K562 (cell line): ENCODE measurements around the gene FAM24A. TPM values are rescaled to one million over a fixed set of nuclear protein-coding genes. Genes with fewer than 3 reads are reported as not detected.

Experiments used
- ATAC-seq: fragments of 200-7000 bp; cut with Tn5 transposase; 3 replicates; pipeline ENCODE4 v1.9.1; 2020; ENCODE audit warnings: moderate library complexity
- BruUV-seq: library from RNA; stranded (reverse); fragments of 400-500 nt; replicated peaks from 2 replicates; lab custom pipeline; 2021; lab: Mats Ljungman, UMichigan
- CTCF ChIA-PET: fragments of 300-600 bp; formaldehyde crosslinking; extraction: SDS; loops from one replicate; lab custom pipeline; 2021; ENCODE audit warnings: low intra/inter-chr PET ratio; lab: Yijun Ruan, JAX
- POLR2A ChIA-PET: fragments of 300-600, 350-650 bp; sonication (Branson Sonifier 250); formaldehyde crosslinking; extraction: SDS; loops from one replicate; lab custom pipeline; 2021; ENCODE audit warnings: antibody characterized with exemption, inconsistent platforms; lab: Yijun Ruan, JAX
- DNase-seq, 4 experiments: peaks; one replicate each; pipeline versions ENCODE4 v3.0.0 to v3.0.0-alpha.2; 2011 to 2018; ENCODE audit warnings: low spot score in 3 of 4, mixed read lengths in 3 of 4; ENCODE audit errors: extremely low read depth in 1 of 4
- FAIRE-seq: peaks from 2 replicates; lab custom pipeline; 2011; peaks lifted over from hg19 to GRCh38; lab: Jason Lieb, UNC
- H2AFZ ChIP-seq: 2 replicates; pipeline ENCODE4 v1.6.0; 2011; ENCODE audit warnings: low read depth, low read length, control low read depth, inconsistent platforms
- H3K27ac ChIP-seq: fragments of 200-600 bp; 3 replicates; pipeline ENCODE4 v1.8.0; 2011; ENCODE audit warnings: low read depth, mild to moderate bottlenecking, control low read depth, inconsistent platforms, low read length, moderate library complexity, mixed read lengths; ENCODE audit errors: extremely low read depth
- H3K27me3 ChIP-seq, 2 experiments: fragments of 300-600 bp in 1 of 2; 2 replicates in 1 of 2; 3 replicates in 1 of 2; pipeline versions ENCODE4 v1.6.0 to v1.8.0; 2011; ENCODE audit warnings: inconsistent platforms in 2 of 2, low read length in 2 of 2, mild to moderate bottlenecking in 1 of 2, mixed read lengths in 1 of 2, moderate library complexity in 1 of 2; ENCODE audit not compliant: control insufficient read depth in 2 of 2, insufficient read depth in 2 of 2
- H3K36me3 ChIP-seq: fragments of 300-600 bp; 3 replicates; pipeline ENCODE4 v1.8.0; 2011; ENCODE audit warnings: mild to moderate bottlenecking, low read length, inconsistent platforms; ENCODE audit not compliant: control insufficient read depth, insufficient read depth
- H3K4me1 ChIP-seq, 2 experiments: fragments of 200-600 bp in 1 of 2; replicated peaks in 1 of 2; 2 replicates in 1 of 2; 3 replicates in 1 of 2; pipeline versions ENCODE4 v1.5.1 to v1.8.0; 2011; ENCODE audit warnings: inconsistent platforms in 2 of 2, low read length in 2 of 2, mild to moderate bottlenecking in 1 of 2, mixed read lengths in 1 of 2, moderate library complexity in 1 of 2; ENCODE audit not compliant: control insufficient read depth in 2 of 2, insufficient read depth in 2 of 2
- H3K4me2 ChIP-seq: 2 replicates; pipeline ENCODE4 v1.6.1; 2011; ENCODE audit warnings: low read length, control low read depth, inconsistent platforms, mixed read lengths; ENCODE audit not compliant: insufficient read depth
- H3K4me3 ChIP-seq: fragments of 200-600 bp; sonication (generic), shearing (Covaris generic); 2 replicates; pipeline ENCODE4 v1.5.1; 2016; ENCODE audit warnings: control low read depth, inconsistent platforms
- H3K79me2 ChIP-seq: fragments of 200-600 bp; 3 replicates; pipeline ENCODE4 v1.8.0; 2011; ENCODE audit warnings: low read length, inconsistent platforms; ENCODE audit not compliant: control insufficient read depth, insufficient read depth
- H3K9ac ChIP-seq, 2 experiments: 2 replicates each; pipeline versions ENCODE4 v1.6.0 to v1.6.1; 2011; ENCODE audit warnings: low read depth in 2 of 2, low read length in 2 of 2, control low read depth in 1 of 2, inconsistent platforms in 1 of 2, mild to moderate bottlenecking in 1 of 2, mixed read lengths in 1 of 2; ENCODE audit not compliant: insufficient read depth in 1 of 2
- H3K9me1 ChIP-seq: one replicate; pipeline ENCODE4 v1.6.0; 2011; ENCODE audit warnings: inconsistent platforms, mild to moderate bottlenecking, low read length, moderate library complexity; ENCODE audit not compliant: control insufficient read depth, insufficient read depth
- H3K9me3 ChIP-seq: replicated peaks from 2 replicates; pipeline ENCODE4 v1.5.1; 2011; ENCODE audit warnings: low read depth, low read length, inconsistent platforms; ENCODE audit not compliant: control insufficient read depth, insufficient read depth
- H4K20me1 ChIP-seq: replicated peaks from 2 replicates; pipeline ENCODE4 v1.6.1; 2011; ENCODE audit warnings: low read length, inconsistent platforms, mixed read lengths; ENCODE audit not compliant: control insufficient read depth, insufficient read depth
- ARID3A ChIP-seq: IDR thresholded peaks from 2 replicates; pipeline ENCODE4 v1.6.1; 2012; ENCODE audit warnings: low read depth, low read length, improper control_type of control experiment, borderline replicate concordance
- ATF2 ChIP-seq: sonication (generic); formaldehyde crosslinking; IDR thresholded peaks from 2 replicates; pipeline ENCODE4 v1.8.1; 2022; ENCODE audit warnings: missing genetic modification reagents
- ATF7 ChIP-seq: fragments of 450-650 bp; IDR thresholded peaks from 2 replicates; pipeline ENCODE4 v1.7.1; 2014; ENCODE audit warnings: mild to moderate bottlenecking, moderate library complexity
- CHCHD3 ChIP-seq: fragments of 250-450 bp; sonication (Bioruptor Pico); IDR thresholded peaks from 2 replicates; pipeline ENCODE4 v2.1.2; 2022; ENCODE audit warnings: mild to moderate bottlenecking
- DIDO1 ChIP-seq: fragments of 450-650 bp; IDR thresholded peaks from 2 replicates; pipeline ENCODE4 v1.6.1; 2016; ENCODE audit warnings: low read depth, missing biosample characterization, missing genetic modification characterization
- DNMT1 ChIP-seq: fragments of 450-650 bp; IDR thresholded peaks from 2 replicates; pipeline ENCODE4 v1.6.1; 2016; ENCODE audit warnings: antibody characterized with exemption, mild to moderate bottlenecking
- DPF2 ChIP-seq: fragments of 450-650 bp; IDR thresholded peaks from 2 replicates; pipeline ENCODE4 v1.6.1; 2016
- HDAC6 ChIP-seq: IDR thresholded peaks from 2 replicates; pipeline ENCODE4 v1.6.1; 2012; ENCODE audit warnings: low read depth, mild to moderate bottlenecking, control low read depth, inconsistent platforms, low read length, moderate library complexity
- MTA1 ChIP-seq: fragments of 450-650 bp; IDR thresholded peaks from 2 replicates; pipeline ENCODE4 v1.6.1; 2017; ENCODE audit warnings: borderline replicate concordance
- NBN ChIP-seq: fragments of 450-650 bp; IDR thresholded peaks from 2 replicates; pipeline ENCODE4 v1.6.1; 2016; ENCODE audit warnings: low read depth, mild to moderate bottlenecking
- NEUROD1 ChIP-seq: fragments of 150-350 bp; IDR thresholded peaks from 2 replicates; pipeline ENCODE4 v1.6.1; 2014; ENCODE audit warnings: borderline replicate concordance, low read length, low read depth; ENCODE audit not compliant: partially characterized antibody
- RBM25 ChIP-seq: fragments of 200-400 bp; formaldehyde crosslinking; IDR thresholded peaks from 2 replicates; pipeline ENCODE4 v1.6.1; 2018; ENCODE audit warnings: low read length, low read depth, moderate library complexity; ENCODE audit not compliant: severe bottlenecking
- SIRT6 ChIP-seq: IDR thresholded peaks from one replicate; pipeline ENCODE4 v1.6.1; 2012; ENCODE audit warnings: low read depth, mild to moderate bottlenecking, control low read depth, inconsistent platforms, low read length, moderate library complexity
- THAP12 ChIP-seq: fragments of 250-450 bp; sonication (Bioruptor Pico); IDR thresholded peaks from 2 replicates; pipeline ENCODE4 v1.9.0; 2021; ENCODE audit warnings: mild to moderate bottlenecking, inconsistent platforms
- YY1 ChIP-seq, 3 experiments: IDR thresholded peaks; 2 replicates each; pipeline ENCODE4 v1.6.1; 2011; ENCODE audit warnings: low read length in 2 of 3, mild to moderate bottlenecking in 2 of 3, moderate library complexity in 2 of 3, borderline replicate concordance in 1 of 3, control low read depth in 1 of 3, low read depth in 1 of 3; ENCODE audit not compliant: insufficient read depth in 3 of 3, insufficient replicate concordance in 2 of 3, control insufficient read depth in 1 of 3, insufficient read length in 1 of 3; ENCODE audit errors: extremely low read depth in 1 of 3
- ZNF76 ChIP-seq: fragments of 250-450 bp; sonication (Bioruptor Pico); IDR thresholded peaks from 2 replicates; pipeline ENCODE4 v1.4.0; 2020; ENCODE audit warnings: mild to moderate bottlenecking, moderate library complexity, borderline replicate concordance
- WGBS: fragments of 100-300 bp; shearing (Covaris generic); methylation state at CpG from one replicate; pipeline ENCODE4 v1.1.6; 2016; ENCODE audit warnings: low coverage, mixed read lengths; ENCODE audit not compliant: insufficient coverage; ENCODE audit errors: missing lambda C conversion rate; 5-methylcytosine and 5-hydroxymethylcytosine counted together
- in situ Hi-C: fragments of 300-500 bp; cut with MboI; formaldehyde crosslinking; loops from 4 replicates; pipeline ENCODE4 v1.15.0; 2018; ENCODE audit warnings: inconsistent platforms, mixed read lengths
- intact Hi-C: fragments of 100-400 bp; cut with micrococcal nuclease; formaldehyde crosslinking; loops from 2 replicates; pipeline ENCODE4 v1.14.2; 2022
- polyA plus RNA-seq, 8 experiments: library from polyadenylated mRNA; depleted of rRNA in 4 of 8; stranded (reverse) in 5 of 8; unstranded in 3 of 8; fragments of >200 nt; fragmentation: Nextera tagmentation in 2 of 8; fragmentation: Illumina TruSeq in 1 of 8; extraction: Ambion mirVana in 2 of 8; extraction: Trizol in 1 of 8; gene quantifications; 2 replicates each; pipeline versions ENCODE4 v1.2.1 to v1.2.3, GENCODE V29; 2011 to 2014; ENCODE audit warnings: inconsistent platforms in 1 of 8, missing spikeins in 1 of 8
- total RNA-seq, 7 experiments: library from RNA; depleted of rRNA in 6 of 7; stranded (reverse); fragments of >200 nt in 6 of 7; fragmentation: Illumina TruSeq in 2 of 7; extraction: Trizol in 2 of 7; gene quantifications; 2 replicates each; pipeline versions ENCODE4 v1.2.1 to v1.2.3, GENCODE V29; 2011 to 2021; ENCODE audit warnings: low replicate concordance in 1 of 7

Gene FAM24A
- total and polyA plus RNA-seq, 9 of the 15 experiments (the other 6 are each of a cell fraction or from before 2014, with no cell fraction given) = not detected

- FAIRE-seq (peak; percentile 82), ATAC-seq (peak; percentile 94), DNase-seq (peak; percentile 40 to 80 (median 52))
- no TSS peak for BruUV-seq
- Histone ChIP-seq H3K36me3 (peaks cover 10% of the 10 kb centered on the region; the same call in 2 of the 3 replicates), H3K9ac (peak overlapping the region in 1 of 2 experiments; percentile 78; a peak in 2 of 4 replicates), H3K9me3 (no peaks in the 10 kb centered on the region), H3K9me1 (no peaks in the 10 kb centered on the region), H3K4me2 (peak overlapping the region; percentile 63), H3K79me2 (0 out of 3 replicates have a peak, but pooled peaks cover 2% of the 10 kb centered on the region), H3K4me1 (peaks cover 7 to 25% of the 10 kb centered on the region in 2 experiments; a peak in 4 of 5 replicates), H4K20me1 (no peaks in the 10 kb centered on the region), H2AFZ (peak overlapping the region; percentile 74), H3K27me3 (no peaks in the 10 kb centered on the region), H3K4me3 (no peak overlapping the region), H3K27ac (peak overlapping the region; percentile 99)
- CTCF ChIA-PET = no interaction called here
- POLR2A ChIA-PET = interaction anchor here (0.6 to 1.4 kb wide), 4 partner anchors 16 to 135 kb away, joined by 3 to 6 read pairs (median 4); no protein-coding TSS in a partner anchor
- in situ Hi-C loops (no loop called here), intact Hi-C loops (no loop called here)
- 0% methylated on average over 6 of the region's 6 CpGs for WGBS
- TF ChIP-seq NEUROD1 (no peak), MTA1 (no peak), ZNF76 (CRISPR knock-in tag) (no peak), THAP12 (CRISPR knock-in tag) (no peak), DIDO1 (tag) (no peak), YY1 (IDR thresholded peaks at IDR 0.05; ENCODE audit: borderline replicate concordance in 1 of 3, control insufficient read depth in 1 of 3, extremely low read depth in 1 of 3, insufficient read depth in 3 of 3, insufficient read length in 1 of 3, insufficient replicate concordance in 2 of 3, low read depth in 1 of 3, low read length in 2 of 3) (peak in 1 of 3 experiments; percentile 83), NBN (no peak), DNMT1 (no peak), ATF7 (peak; percentile 37; the same call in 1 of the 2 replicates), HDAC6 (no peak), DPF2 (peak; percentile 88), SIRT6 (no peak), RBM25 (no peak), ATF2 (CRISPR knock-in tag) (no peak), CHCHD3 (CRISPR knock-in tag) (no peak), ARID3A (no peak)
Measured at GRCh38 chr10:122931088-122931906, 20.9 kb downstream of the FAM24A start.
